HG02938 (cell line): ENCODE data around the gene LRWD1.
"Not testable (repeated sequence)": the region's sequence is repeated elsewhere in the genome, so short reads cannot be mapped to it uniquely, and the experiment has no call there.

Experiments
- ATAC-seq: cut with Tn5 transposase; IDR thresholded peaks from one replicate; pipeline ENCODE4 v1.9.1; 2021; ENCODE audit warnings: mild to moderate bottlenecking, moderate library complexity; ENCODE audit not compliant: unreplicated experiment

LRWD1 gene

GRCh38 chr7:102467581-102468477, 3.0 kb downstream of the LRWD1 start:
- no peak for ATAC-seq

GRCh38 chr7:102468478-102469350, 3.9 kb downstream of the LRWD1 start:
- ATAC-seq: no peak

GRCh38 chr7:102469351-102469971, 4.7 kb downstream of the LRWD1 start:
- ATAC-seq: no peak

GRCh38 chr7:102469972-102470825, 5.4 kb downstream of the LRWD1 start:
- ATAC-seq: no peak

GRCh38 chr7:102471791-102472125, 7.0 kb downstream of the LRWD1 start:
- no peak for ATAC-seq

GRCh38 chr7:102472126-102473041, 7.6 kb downstream of the LRWD1 start:
- ATAC-seq: no peak

GRCh38 chr7:102473271-102473991, 8.6 kb downstream of the LRWD1 start:
- no peak for ATAC-seq

GRCh38 chr7:102474116-102474515, 9.3 kb downstream of the LRWD1 start:
- ATAC-seq: not testable (repeated sequence)

- not testable (repeated sequence) for ATAC-seq
Measured at GRCh38 chr7:102474736-102475435, 10.1 kb downstream of the LRWD1 start.

- ATAC-seq: peak; percentile 78
Measured at GRCh38 chr7:102478314-102479208, 13.8 kb downstream of the LRWD1 start, which contains the start of gene POLR2J. Gene POLR2J, minus strand, starts transcription at chr7:102478922. Its CDS starts 62 bp downstream, at chr7:102478860.

- ATAC-seq: peak; percentile 24
Measured at GRCh38 chr7:102479209-102479584, 14.4 kb downstream of the LRWD1 start.

GRCh38 chr7:102479982-102480637, 15.3 kb downstream of the LRWD1 start:
- ATAC-seq: not testable (repeated sequence)

GRCh38 chr7:102481962-102482361, 17.2 kb downstream of the LRWD1 start:
- ATAC-seq: not testable (repeated sequence)

- not testable (repeated sequence) for ATAC-seq
Measured at GRCh38 chr7:102484317-102484716, 19.5 kb downstream of the LRWD1 start.

- ATAC-seq: peak; percentile 41
Measured at GRCh38 chr7:102490529-102491075, 25.8 kb downstream of the LRWD1 start.
